MM.1S (cell line): ENCODE data around the gene H6PD.

Experiments used
- DNase-seq: peaks from one replicate; pipeline ENCODE4 v3.0.0-alpha.2; 2015
- H2AFZ ChIP-seq: fragments of 300-600 bp; sonication (generic); 2 replicates; pipeline ENCODE4 v1.6.0; 2016; ENCODE audit warnings: antibody characterized with exemption, low read length
- H3F3A ChIP-seq: fragments of 300-600 bp; sonication (generic); 2 replicates; pipeline ENCODE4 v1.6.1; 2016; ENCODE audit warnings: mild to moderate bottlenecking, antibody characterized with exemption, low read length, moderate library complexity, mixed read lengths; ENCODE audit not compliant: insufficient read depth
- H3K27ac ChIP-seq: fragments of 300-600 bp; sonication (generic); 2 replicates; pipeline ENCODE4 v1.5.1; 2016; ENCODE audit warnings: mild to moderate bottlenecking, low read length
- H3K27me3 ChIP-seq: fragments of 300-600 bp; sonication (generic); replicated peaks from 2 replicates; pipeline ENCODE4 v1.6.0; 2016; ENCODE audit warnings: low read length; ENCODE audit not compliant: insufficient read depth
- H3K36me3 ChIP-seq: fragments of 300-600 bp; sonication (generic); replicated peaks from 2 replicates; pipeline ENCODE4 v1.6.1; 2016; ENCODE audit warnings: mild to moderate bottlenecking, low read length, mixed read lengths; ENCODE audit not compliant: insufficient read depth
- H3K4me1 ChIP-seq: fragments of 300-600 bp; sonication (generic); 2 replicates; pipeline ENCODE4 v1.6.1; 2016; ENCODE audit warnings: low read length, mixed read lengths
- H3K4me2 ChIP-seq: fragments of 300-600 bp; sonication (generic); 2 replicates; pipeline ENCODE4 v1.6.0; 2016; ENCODE audit warnings: low read depth, low read length
- H3K4me3 ChIP-seq: fragments of 300-600 bp; sonication (generic); 2 replicates; pipeline ENCODE4 v1.5.1; 2016; ENCODE audit warnings: low read length, mixed read lengths
- H3K79me2 ChIP-seq: fragments of 300-600 bp; sonication (generic); 2 replicates; pipeline ENCODE4 v1.6.1; 2016; ENCODE audit warnings: mixed run types, low read length, mixed read lengths
- H3K9ac ChIP-seq: fragments of 300-600 bp; sonication (generic); 2 replicates; pipeline ENCODE4 v1.6.1; 2016; ENCODE audit warnings: low read length, mixed read lengths
- H3K9me2 ChIP-seq: fragments of 300-600 bp; sonication (generic); replicated peaks from 2 replicates; pipeline ENCODE4 v1.6.1; 2016; ENCODE audit warnings: mild to moderate bottlenecking, low read length, mixed read lengths; ENCODE audit not compliant: insufficient read depth
- H3K9me3 ChIP-seq: fragments of 300-600 bp; sonication (generic); replicated peaks from 2 replicates; pipeline ENCODE4 v1.6.1; 2016; ENCODE audit warnings: mild to moderate bottlenecking, low read length, mixed read lengths; ENCODE audit not compliant: insufficient read depth
- H4K20me1 ChIP-seq: fragments of 300-600 bp; sonication (generic); 2 replicates; pipeline ENCODE4 v1.6.1; 2016; ENCODE audit warnings: mild to moderate bottlenecking, low read length, moderate library complexity, mixed read lengths; ENCODE audit not compliant: insufficient read depth
- EZH2 ChIP-seq: fragments of 300-600 bp; sonication (generic); optimal IDR thresholded peaks from 2 replicates; pipeline ENCODE3; 2017; ENCODE audit warnings: low read depth, mild to moderate bottlenecking, antibody characterized with exemption, low read length, mixed read lengths
- EZH2phosphoT487 ChIP-seq: fragments of 300-600 bp; sonication (generic); IDR thresholded peaks from 2 replicates; pipeline ENCODE4 v1.6.1; 2018; ENCODE audit warnings: antibody characterized with exemption, low read length
- TF ChIP-seq, protein P1 (sequence below): fragments of 300-600 bp; sonication (generic); IDR thresholded peaks from 2 replicates; pipeline ENCODE4 v1.5.1; 2016; ENCODE audit warnings: antibody characterized with exemption, low read length, mixed read lengths

H6PD gene

DNA sequence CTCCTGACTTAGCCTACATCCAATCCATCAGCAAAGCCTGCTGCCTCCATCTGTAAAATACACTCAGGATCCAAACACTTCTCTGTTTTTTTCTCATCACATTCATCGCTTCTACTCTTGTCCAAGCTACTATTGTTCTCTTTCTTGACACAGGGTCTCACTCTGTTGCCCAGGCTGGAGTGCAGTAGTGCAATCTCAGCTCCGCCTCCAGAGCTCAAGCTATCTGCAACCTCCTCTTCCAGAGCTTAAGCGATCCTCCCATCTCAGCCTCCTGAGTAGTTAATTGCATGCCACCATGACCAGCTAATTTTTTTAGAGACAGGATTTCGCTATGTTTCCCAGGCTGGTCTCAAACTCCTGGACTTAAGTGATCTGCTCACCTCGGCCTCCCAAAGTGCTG is 44.3 kb upstream of the H6PD start:
- TF ChIP-seq EZH2phosphoT487 (no peak), EZH2 (no peak)
- TF ChIP-seq, protein P1, sequence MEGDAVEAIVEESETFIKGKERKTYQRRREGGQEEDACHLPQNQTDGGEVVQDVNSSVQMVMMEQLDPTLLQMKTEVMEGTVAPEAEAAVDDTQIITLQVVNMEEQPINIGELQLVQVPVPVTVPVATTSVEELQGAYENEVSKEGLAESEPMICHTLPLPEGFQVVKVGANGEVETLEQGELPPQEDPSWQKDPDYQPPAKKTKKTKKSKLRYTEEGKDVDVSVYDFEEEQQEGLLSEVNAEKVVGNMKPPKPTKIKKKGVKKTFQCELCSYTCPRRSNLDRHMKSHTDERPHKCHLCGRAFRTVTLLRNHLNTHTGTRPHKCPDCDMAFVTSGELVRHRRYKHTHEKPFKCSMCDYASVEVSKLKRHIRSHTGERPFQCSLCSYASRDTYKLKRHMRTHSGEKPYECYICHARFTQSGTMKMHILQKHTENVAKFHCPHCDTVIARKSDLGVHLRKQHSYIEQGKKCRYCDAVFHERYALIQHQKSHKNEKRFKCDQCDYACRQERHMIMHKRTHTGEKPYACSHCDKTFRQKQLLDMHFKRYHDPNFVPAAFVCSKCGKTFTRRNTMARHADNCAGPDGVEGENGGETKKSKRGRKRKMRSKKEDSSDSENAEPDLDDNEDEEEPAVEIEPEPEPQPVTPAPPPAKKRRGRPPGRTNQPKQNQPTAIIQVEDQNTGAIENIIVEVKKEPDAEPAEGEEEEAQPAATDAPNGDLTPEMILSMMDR = no peak
- Histone ChIP-seq H3K36me3 (no peaks in the 10 kb centered on the region), H2AFZ (no peak overlapping the region), H3F3A (no peaks in the 10 kb centered on the region), H3K27ac (no peak overlapping the region), H3K4me2 (no peak overlapping the region), H3K4me1 (no peaks in the 10 kb centered on the region), H3K9me2 (no peaks in the 10 kb centered on the region), H3K4me3 (no peak overlapping the region), H3K9ac (no peak overlapping the region), H3K27me3 (no peaks in the 10 kb centered on the region; the same call in 1 of the 2 replicates), H4K20me1 (no peaks in the 10 kb centered on the region), H3K79me2 (no peaks in the 10 kb centered on the region), H3K9me3 (no peaks in the 10 kb centered on the region)
- DNase-seq = no peak

DNA sequence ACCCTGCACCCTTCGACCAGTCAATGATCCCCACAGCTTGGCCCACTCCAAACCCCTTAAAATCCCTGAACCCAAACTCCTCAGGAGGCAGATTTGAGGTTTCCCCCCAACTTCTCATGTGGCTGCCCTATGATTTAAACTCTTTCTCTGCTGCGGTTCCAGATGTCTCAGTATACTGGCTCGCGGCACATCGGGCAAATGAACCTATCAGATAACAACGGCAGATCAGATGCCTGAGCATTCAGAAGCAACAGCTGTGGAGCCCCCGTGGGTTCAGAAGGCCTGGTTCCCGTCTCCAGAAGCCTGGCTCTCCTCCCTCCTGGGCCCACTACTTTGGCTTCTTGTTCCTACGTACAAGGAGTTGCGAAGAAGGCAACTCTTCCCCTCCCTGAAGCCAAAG is 43.3 kb upstream of the H6PD start:
- TF ChIP-seq, protein P1 = no peak
- TF ChIP-seq EZH2phosphoT487 = no peak
- no peak for TF ChIP-seq EZH2
- DNase-seq = no peak
- no peaks in the 10 kb centered on the region for H3K9me2 ChIP-seq
- H3K9me3 ChIP-seq = no peaks in the 10 kb centered on the region
- H3K27ac ChIP-seq = no peak overlapping the region
- H4K20me1 ChIP-seq = no peaks in the 10 kb centered on the region
- H3K4me2 ChIP-seq = no peak overlapping the region
- no peaks in the 10 kb centered on the region for H3K36me3 ChIP-seq
- H3K4me3 ChIP-seq = no peak overlapping the region
- no peaks in the 10 kb centered on the region for H3K4me1 ChIP-seq
- H3F3A ChIP-seq = no peaks in the 10 kb centered on the region
- H3K27me3 ChIP-seq = no peaks in the 10 kb centered on the region; the same call in 1 of the 2 replicates
- H3K79me2 ChIP-seq = no peaks in the 10 kb centered on the region
- H2AFZ ChIP-seq = no peak overlapping the region
- no peak overlapping the region for H3K9ac ChIP-seq

DNA sequence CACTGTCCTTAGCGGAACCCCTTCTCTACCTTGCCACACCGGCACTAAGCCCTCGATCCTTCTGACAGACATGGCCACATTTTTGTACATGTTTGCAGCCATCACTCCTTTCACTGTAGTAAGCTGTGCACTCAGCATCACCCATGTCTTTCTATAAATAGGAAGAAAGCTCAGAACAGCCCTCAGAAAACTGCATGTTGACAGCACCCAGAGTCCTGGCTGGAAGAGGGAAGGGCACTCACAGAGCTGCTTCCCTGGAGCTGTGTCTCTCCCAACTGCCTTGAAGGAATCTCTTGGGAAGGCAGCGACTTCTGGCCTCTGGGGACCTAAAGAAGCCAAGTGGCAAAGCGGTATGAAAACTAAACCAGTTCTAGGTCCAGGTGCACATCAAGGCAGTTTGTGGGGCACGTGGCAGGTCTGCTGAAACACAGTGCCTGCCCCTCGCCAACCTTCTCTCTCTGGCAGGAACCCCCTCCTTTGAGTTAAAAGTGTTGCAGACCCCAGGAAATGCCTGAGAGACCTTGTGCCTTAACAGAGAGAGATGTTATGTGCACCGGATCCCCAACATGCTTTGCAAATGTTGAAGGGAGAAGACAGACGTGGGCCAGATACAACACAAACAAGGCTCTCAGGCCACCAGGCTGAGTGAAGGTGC is 41.9 kb upstream of the H6PD start:
- TF ChIP-seq, protein P1 = no peak
- TF ChIP-seq EZH2 (no peak), EZH2phosphoT487 (no peak)

More for the DNA sequence above, 41.9 kb upstream of the H6PD start:
- H3K9me2 ChIP-seq = no peaks in the 10 kb centered on the region
- H3K4me2 ChIP-seq = no peak overlapping the region
- no peak overlapping the region for H3K27ac ChIP-seq
- H3K9me3 ChIP-seq = no peaks in the 10 kb centered on the region
- H3K4me1 ChIP-seq = no peaks in the 10 kb centered on the region
- H4K20me1 ChIP-seq = no peaks in the 10 kb centered on the region
- H3K36me3 ChIP-seq = no peaks in the 10 kb centered on the region
- H3K9ac ChIP-seq = no peak overlapping the region
- no peak overlapping the region for H3K4me3 ChIP-seq
- no peak overlapping the region for H2AFZ ChIP-seq
- no peaks in the 10 kb centered on the region for H3F3A ChIP-seq
- H3K79me2 ChIP-seq = no peaks in the 10 kb centered on the region
- H3K27me3 ChIP-seq = peaks cover 11% of the 10 kb centered on the region
- no peak for DNase-seq
